Stimulated activated effector memory CD8-positive, alpha-beta T cell treated with anti-CD3 and anti-CD28 coated beads, Interleukin-12 subunit alpha, Interleukin-12 subunit beta, amount 100 ng/mL, for 72 hours (primary cell): ENCODE measurements around the gene GALT.
A peak's percentile ranks its signal among the peaks of the same experiment; 100 is the strongest.

Source experiments
- ATAC-seq: fragments of 150-1000 bp; cut with Tn5 transposase; 2 replicates; pipeline ENCODE4 v1.10.0; 2021
- DNase-seq, 2 donors: peaks; one replicate each; pipeline ENCODE4 v3.0.0; 2021 to 2022; ENCODE audit warnings: low spot score in 2 of 2
- H3K27ac Mint-ChIP-seq: one replicate; pipeline ENCODE4 v1.8.0; 2022; ENCODE audit warnings: mild to moderate bottlenecking, mixed read lengths
- H3K36me3 Mint-ChIP-seq: one replicate; pipeline ENCODE4 v1.8.0; 2022; ENCODE audit warnings: mild to moderate bottlenecking, mixed read lengths
- H3K4me1 Mint-ChIP-seq: one replicate; pipeline ENCODE4 v1.8.0; 2022; ENCODE audit warnings: mixed read lengths
- H3K4me3 Mint-ChIP-seq: one replicate; pipeline ENCODE4 v1.8.0; 2022; ENCODE audit warnings: mild to moderate bottlenecking, mixed read lengths
- H3K9me3 Mint-ChIP-seq: one replicate; pipeline ENCODE4 v1.8.0; 2022; ENCODE audit warnings: mixed read lengths

The GALT gene

DNA sequence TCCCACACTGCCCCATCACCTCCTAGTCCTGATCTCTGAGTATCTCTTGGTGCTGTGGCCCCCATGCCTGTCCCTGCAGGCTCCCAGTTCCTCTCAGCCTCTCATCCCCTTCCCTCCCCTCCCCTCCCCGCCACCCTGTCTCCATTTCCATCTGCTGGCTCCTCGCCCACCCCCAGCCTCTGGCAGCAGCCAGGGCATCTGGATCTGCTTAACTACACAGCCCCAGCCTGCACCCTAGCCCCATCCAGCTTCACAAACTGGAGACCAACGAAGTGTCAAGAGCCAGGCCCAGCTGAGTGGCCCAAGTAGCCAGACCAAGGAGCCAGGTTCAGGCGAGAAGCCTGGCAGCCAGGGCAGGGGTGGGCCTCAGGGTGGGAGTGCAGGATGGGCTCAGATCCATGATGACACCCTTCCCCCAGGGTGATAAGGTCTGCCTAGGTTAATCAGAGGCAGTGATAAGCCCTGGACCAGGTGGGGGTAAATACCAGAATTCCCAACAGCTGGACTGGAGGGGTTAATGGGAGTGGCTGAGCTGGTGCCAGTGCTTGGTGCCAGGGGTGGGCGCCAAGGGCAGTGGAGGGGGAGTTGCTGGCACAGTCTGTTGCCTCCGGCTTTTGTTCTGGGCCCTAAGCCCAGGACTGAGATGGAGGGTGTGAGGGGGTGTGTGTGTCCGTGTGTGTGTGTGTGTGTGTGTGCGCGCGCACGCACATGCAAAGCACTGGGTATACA, 8.0 kb downstream of the GALT start:
- no peak overlapping the region for H3K4me3 Mint-ChIP-seq
- H3K36me3 Mint-ChIP-seq = peaks cover 18% of the 10 kb centered on the region
- H3K4me1 Mint-ChIP-seq = peaks cover 34% of the 10 kb centered on the region
- ATAC-seq (no peak), DNase-seq (no peak)
- H3K9me3 Mint-ChIP-seq = no peaks in the 10 kb centered on the region
- H3K27ac Mint-ChIP-seq = no peak overlapping the region

GRCh38 chr9:34655394-34655793, 8.9 kb downstream of the GALT start:
- no peak overlapping the region for H3K4me3 Mint-ChIP-seq
- H3K27ac Mint-ChIP-seq = no peak overlapping the region
- DNase-seq (no peak), ATAC-seq (no peak)
- no peaks in the 10 kb centered on the region for H3K9me3 Mint-ChIP-seq
- peaks cover 9% of the 10 kb centered on the region for H3K36me3 Mint-ChIP-seq
- H3K4me1 Mint-ChIP-seq = peaks cover 33% of the 10 kb centered on the region

DNA sequence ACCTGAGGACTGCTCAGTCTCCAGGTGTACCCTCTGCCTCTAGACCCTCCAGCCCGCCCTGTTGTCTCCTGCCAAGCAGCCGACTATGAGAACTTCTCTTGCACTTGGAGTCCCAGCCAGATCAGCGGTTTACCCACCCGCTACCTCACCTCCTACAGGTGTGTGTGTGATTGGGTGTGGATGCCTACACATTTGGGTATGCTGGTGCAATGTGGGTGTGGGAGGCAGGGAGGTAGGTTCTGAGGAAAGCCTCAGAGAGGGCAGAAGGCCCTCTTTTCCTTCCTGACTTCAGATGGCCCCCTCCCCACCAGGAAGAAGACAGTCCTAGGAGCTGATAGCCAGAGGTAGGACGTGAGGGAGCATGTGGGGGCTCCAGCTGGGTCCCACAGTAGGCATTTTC, 10.5 kb downstream of the GALT start:
- no peak overlapping the region for H3K4me3 Mint-ChIP-seq
- peaks cover 5% of the 10 kb centered on the region for H3K36me3 Mint-ChIP-seq
- H3K9me3 Mint-ChIP-seq = no peaks in the 10 kb centered on the region
- ATAC-seq (no peak), DNase-seq (no peak)
- peaks cover 22% of the 10 kb centered on the region for H3K4me1 Mint-ChIP-seq
- no peak overlapping the region for H3K27ac Mint-ChIP-seq

DNA sequence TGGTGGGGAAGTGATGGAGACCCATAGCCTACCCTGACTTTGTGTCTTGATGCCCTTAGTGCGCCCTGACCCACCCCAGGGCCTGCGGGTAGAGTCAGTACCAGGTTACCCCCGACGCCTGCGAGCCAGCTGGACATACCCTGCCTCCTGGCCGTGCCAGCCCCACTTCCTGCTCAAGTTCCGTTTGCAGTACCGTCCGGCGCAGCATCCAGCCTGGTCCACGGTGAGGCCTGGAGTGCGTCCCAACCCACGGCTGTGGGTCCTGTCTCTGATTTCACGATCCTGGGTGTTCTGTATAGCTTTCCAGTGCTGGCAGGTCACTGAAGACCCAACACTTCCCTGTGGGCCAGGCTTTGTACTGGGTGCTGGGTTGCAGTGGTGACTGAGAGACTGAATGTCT, 12.0 kb downstream of the GALT start:
- Mint-ChIP-seq H3K4me1 (peaks cover 18% of the 10 kb centered on the region), H3K4me3 (no peak overlapping the region), H3K9me3 (no peaks in the 10 kb centered on the region), H3K27ac (peak overlapping the region; percentile 40), H3K36me3 (no peaks in the 10 kb centered on the region)
- no peak for DNase-seq
- no peak for ATAC-seq

- no peak for ATAC-seq
- Mint-ChIP-seq H3K36me3 (peaks cover 8% of the 10 kb centered on the region), H3K4me3 (no peak overlapping the region), H3K27ac (no peak overlapping the region), H3K9me3 (no peaks in the 10 kb centered on the region), H3K4me1 (peaks cover 30% of the 10 kb centered on the region)
- DNase-seq = no peak
Measured at GRCh38 chr9:34659592-34660253, 13.2 kb downstream of the GALT start.

- DNase-seq (no peak), ATAC-seq (no peak)
- Mint-ChIP-seq H3K36me3 (peaks cover 18% of the 10 kb centered on the region), H3K4me1 (peaks cover 35% of the 10 kb centered on the region), H3K27ac (peak within 1 kb of the TSS; percentile 93), H3K9me3 (no peaks in the 10 kb centered on the region), H3K4me3 (no peak within 1 kb of the TSS)
Measured at GRCh38 chr9:34662526-34663302, 16.2 kb downstream of the GALT start, which contains the start of gene CCL27. TSS of gene CCL27 (minus strand) at chr9:34662657. CDS start at chr9:34662633, 24 bp downstream.

DNA sequence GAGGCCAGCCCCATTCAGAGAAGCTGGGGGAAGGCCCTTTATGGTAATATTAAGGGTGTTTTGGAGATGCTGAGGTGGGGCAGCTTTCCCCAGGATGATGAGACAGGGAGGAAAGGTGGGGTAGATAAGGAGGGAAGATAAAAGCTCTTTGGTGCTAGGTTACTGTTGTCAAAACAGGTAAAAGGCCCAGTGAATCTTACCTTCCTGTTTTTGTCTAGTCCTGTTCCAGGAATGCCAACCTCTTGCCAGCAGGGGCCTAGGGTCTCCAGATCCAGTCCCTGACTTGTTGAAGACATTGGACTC, 16.8 kb downstream of the GALT start:
- Mint-ChIP-seq H3K27ac (peak overlapping the region; percentile 93), H3K4me3 (no peak overlapping the region), H3K9me3 (no peaks in the 10 kb centered on the region), H3K4me1 (peaks cover 35% of the 10 kb centered on the region), H3K36me3 (peaks cover 18% of the 10 kb centered on the region)
- ATAC-seq (no peak), DNase-seq (no peak)

DNA sequence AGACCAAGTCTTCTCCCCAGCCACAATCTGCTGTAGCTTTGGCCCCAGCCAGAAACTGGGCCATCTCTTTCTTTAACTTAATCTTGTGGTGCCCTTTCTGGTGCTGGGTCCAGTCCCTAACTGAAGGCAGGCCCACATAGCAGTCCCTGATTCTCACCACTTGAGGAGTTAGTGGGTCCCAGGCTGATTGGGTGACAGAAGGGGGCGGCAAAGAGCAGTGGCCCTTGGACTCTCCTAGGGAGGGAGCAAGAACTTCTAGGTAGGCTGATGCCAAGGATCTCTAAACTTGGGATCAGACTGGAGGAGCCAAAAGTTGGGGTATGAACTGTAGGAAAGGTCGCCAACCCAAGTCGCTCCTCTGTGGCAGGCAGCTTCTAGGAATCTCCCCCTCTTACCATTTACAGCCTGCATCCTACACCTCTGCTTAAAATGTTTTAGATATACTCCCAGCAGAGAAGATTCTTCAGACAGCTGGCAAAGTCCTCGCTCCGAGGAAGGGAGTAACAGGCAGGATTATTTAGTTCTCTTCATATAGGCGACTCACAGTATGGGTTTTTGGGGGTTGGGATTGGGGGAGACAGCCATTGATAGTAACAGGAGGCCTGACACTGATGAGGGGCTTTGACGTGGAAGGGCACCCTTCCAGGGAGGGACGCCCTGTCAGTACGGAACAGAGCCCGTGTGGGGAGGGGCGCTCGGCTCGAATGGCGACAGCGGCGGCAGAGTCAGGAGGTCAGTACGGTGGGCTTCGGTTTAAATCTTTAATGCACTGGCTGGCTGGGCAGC, 18.0 kb downstream of the GALT start:
- Mint-ChIP-seq H3K36me3 (peaks cover 18% of the 10 kb centered on the region), H3K4me3 (peak overlapping the region; percentile 86), H3K9me3 (peaks cover 3% of the 10 kb centered on the region), H3K4me1 (peaks cover 35% of the 10 kb centered on the region), H3K27ac (peak overlapping the region; percentile 93)
- ATAC-seq = peak; percentile 69
- DNase-seq = peak; percentile 63 to 82

GRCh38 chr9:34665067-34665380, 18.5 kb downstream of the GALT start:
- H3K27ac Mint-ChIP-seq = peak overlapping the region; percentile 93
- peak; percentile 31 for ATAC-seq
- DNase-seq = no peak
- H3K9me3 Mint-ChIP-seq = peaks cover 3% of the 10 kb centered on the region
- H3K4me3 Mint-ChIP-seq = peak overlapping the region; percentile 86
- peaks cover 35% of the 10 kb centered on the region for H3K4me1 Mint-ChIP-seq
- peaks cover 18% of the 10 kb centered on the region for H3K36me3 Mint-ChIP-seq

GRCh38 chr9:34665381-34666250, 19.1 kb downstream of the GALT start:
- Mint-ChIP-seq H3K36me3 (peaks cover 18% of the 10 kb centered on the region), H3K27ac (peak overlapping the region; percentile 93), H3K4me3 (peak overlapping the region; percentile 86), H3K9me3 (peaks cover 3% of the 10 kb centered on the region), H3K4me1 (peaks cover 35% of the 10 kb centered on the region)
- DNase-seq = peak; percentile 72 to 92
- ATAC-seq = peak; percentile 84

DNA sequence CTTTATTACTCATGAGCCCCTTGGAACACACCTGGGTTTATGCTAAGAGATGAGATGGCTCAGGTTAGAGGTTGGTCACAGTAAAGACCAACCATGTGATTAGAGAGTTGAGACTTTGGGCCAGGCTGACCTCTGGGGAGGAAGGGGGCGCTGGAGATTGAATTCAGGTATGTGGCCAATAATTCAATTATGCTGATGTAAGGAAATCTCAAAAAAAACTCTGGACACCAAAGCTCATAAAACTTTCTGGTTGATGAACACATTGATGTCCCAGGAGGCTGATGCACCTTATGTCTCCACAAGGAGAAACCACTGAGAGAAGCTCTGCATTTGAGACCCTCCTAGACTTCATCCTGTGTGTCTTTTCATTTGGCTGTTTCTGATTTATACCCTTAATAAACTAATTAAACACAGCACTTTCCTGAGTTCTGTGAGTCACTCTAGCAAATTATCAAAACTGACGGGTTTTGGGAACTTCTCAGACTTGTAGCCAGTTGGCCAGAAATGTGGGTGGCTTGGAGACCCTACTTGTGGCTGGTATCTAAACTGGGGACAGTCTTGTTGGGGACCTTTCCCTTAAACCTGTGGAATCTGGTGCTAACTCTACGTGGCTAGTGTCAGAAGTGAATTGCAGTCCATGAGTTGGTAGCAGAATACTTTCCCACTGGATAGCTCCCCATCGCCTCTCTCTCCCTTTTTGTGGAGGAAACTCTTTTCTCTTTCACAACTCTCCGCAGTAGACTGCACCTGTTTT, 23.5 kb downstream of the GALT start:
- ATAC-seq (no peak), DNase-seq (no peak)
- peaks cover 9% of the 10 kb centered on the region for H3K4me1 Mint-ChIP-seq
- H3K4me3 Mint-ChIP-seq = no peak overlapping the region
- peaks cover 3% of the 10 kb centered on the region for H3K9me3 Mint-ChIP-seq
- peaks cover 7% of the 10 kb centered on the region for H3K36me3 Mint-ChIP-seq
- no peak overlapping the region for H3K27ac Mint-ChIP-seq

DNA sequence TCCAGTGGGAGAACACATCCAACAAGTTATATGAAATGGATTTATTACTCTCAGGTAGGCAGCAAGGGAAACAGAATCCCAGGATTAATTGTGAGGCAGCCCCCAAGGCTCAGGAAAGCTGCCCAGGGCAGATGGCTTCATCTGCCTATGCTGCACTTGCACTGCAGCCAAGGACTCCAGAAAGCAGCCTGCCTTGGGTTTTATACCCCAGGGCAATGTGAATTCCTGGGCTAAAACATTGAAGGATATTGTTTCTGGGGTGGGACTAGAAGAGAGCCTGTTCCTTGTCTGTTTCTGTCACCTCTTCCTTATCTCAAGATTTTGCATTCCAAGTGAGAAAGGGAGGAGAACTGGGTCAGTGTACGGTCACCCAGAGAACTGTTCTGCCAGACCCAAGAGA, 24.8 kb downstream of the GALT start:
- H3K4me1 Mint-ChIP-seq = peaks cover 9% of the 10 kb centered on the region
- peaks cover 3% of the 10 kb centered on the region for H3K9me3 Mint-ChIP-seq
- DNase-seq = no peak
- no peak overlapping the region for H3K27ac Mint-ChIP-seq
- H3K36me3 Mint-ChIP-seq = peaks cover under 1% of the 10 kb centered on the region
- no peak overlapping the region for H3K4me3 Mint-ChIP-seq
- ATAC-seq = no peak

DNA sequence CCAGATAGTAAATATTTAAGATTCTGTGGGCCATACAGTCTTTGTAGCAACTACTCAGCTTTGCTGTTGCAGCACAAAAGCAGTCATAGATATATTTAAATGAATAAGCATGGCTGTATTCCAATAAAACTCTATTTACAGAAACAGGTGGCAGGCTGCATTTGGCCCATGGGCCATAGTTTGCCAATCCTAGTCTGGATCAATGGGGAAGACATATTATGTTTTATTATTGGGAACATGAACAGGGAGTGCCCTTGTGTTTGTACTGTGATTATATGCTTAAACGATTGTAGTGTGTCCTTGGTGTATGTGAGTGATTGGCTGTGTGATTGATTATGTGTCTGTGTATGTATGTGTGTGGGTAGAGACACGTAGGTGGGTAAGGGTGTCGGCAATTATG, 28.0 kb downstream of the GALT start:
- Mint-ChIP-seq H3K9me3 (no peaks in the 10 kb centered on the region), H3K27ac (no peak overlapping the region), H3K36me3 (no peaks in the 10 kb centered on the region), H3K4me1 (no peaks in the 10 kb centered on the region), H3K4me3 (no peak overlapping the region)
- DNase-seq (no peak), ATAC-seq (no peak)
